ENCODE results near the gene CALCOCO2.

DNA sequence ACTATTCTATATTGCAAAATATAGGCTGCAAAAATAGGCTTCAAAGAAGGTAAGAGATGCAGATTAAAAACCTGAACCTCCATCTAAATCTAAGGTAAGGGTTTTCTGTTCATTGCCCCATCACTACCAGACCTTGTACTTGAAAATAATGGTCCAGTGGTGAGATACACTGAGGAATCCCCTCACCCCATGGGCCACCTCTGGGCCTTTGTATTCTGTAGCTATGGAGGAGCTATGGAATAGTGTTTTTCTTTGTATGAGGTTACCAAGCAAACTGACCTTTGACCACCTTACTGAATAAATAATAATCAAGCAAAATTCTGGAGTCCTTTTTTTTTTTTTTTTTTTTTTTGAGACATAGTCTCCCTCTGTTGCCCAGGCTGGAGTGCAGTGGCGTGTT lies 72.6 kb downstream of the CALCOCO2 start:
- no peak for TF ChIP-seq EZH2 (IDR thresholded peaks at IDR 0.05; ENCODE audit: low read length)
- TF ChIP-seq CTCF (optimal IDR thresholded peaks at IDR 0.05 in 1 of 3, IDR thresholded peaks at IDR 0.05 in 1 of 3, conservative IDR thresholded peaks at IDR 0.05 in 1 of 3; ENCODE audit: extremely low read depth in 1 of 3, insufficient read depth in 2 of 3, low read length in 3 of 3): no peak
